Effector CD4-positive, alpha-beta T cell (primary cell): ENCODE measurements around the gene ACAT2.
"Not testable (repeated sequence)": the region's sequence is repeated elsewhere in the genome, so short reads cannot be mapped to it uniquely, and the experiment has no call there.

ENCODE experiments used
- DNase-seq: peaks from one replicate; pipeline ENCODE4 v3.0.0-alpha.2; 2020

Gene ACAT2

GRCh38 chr6:159732550-159732949 is 29.3 kb upstream of the ACAT2 start:
- DNase-seq: not testable (repeated sequence)

GRCh38 chr6:159733395-159733794 is 28.4 kb upstream of the ACAT2 start:
- not testable (repeated sequence) for DNase-seq

- no peak for DNase-seq
These were observed 24.9 kb upstream of the ACAT2 start for GRCh38 chr6:159736908-159737307.

- DNase-seq: no peak
These were observed 22.5 kb upstream of the ACAT2 start for GRCh38 chr6:159739341-159739740.

- DNase-seq: no peak
These were observed 19.7 kb upstream of the ACAT2 start for GRCh38 chr6:159742165-159742564.

GRCh38 chr6:159745081-159745480 is 16.8 kb upstream of the ACAT2 start:
- DNase-seq: no peak

- no peak for DNase-seq
These were observed 15.1 kb upstream of the ACAT2 start for GRCh38 chr6:159746759-159747158.

GRCh38 chr6:159748127-159748526 is 13.7 kb upstream of the ACAT2 start:
- DNase-seq: not testable (repeated sequence)

- no peak for DNase-seq
These were observed 10.4 kb upstream of the ACAT2 start for GRCh38 chr6:159751448-159751847.

GRCh38 chr6:159753081-159753872 is 8.6 kb upstream of the ACAT2 start:
- no peak for DNase-seq

- no peak for DNase-seq
These were observed 7.4 kb upstream of the ACAT2 start for GRCh38 chr6:159754401-159754800.

- DNase-seq: no peak
These were observed 6.6 kb upstream of the ACAT2 start for GRCh38 chr6:159754959-159755914.

GRCh38 chr6:159756508-159756907 is 5.3 kb upstream of the ACAT2 start:
- no peak for DNase-seq

- no peak for DNase-seq
These were observed 3.5 kb upstream of the ACAT2 start for GRCh38 chr6:159758031-159759001.

- no peak for DNase-seq
These were observed 2.2 kb upstream of the ACAT2 start for GRCh38 chr6:159759645-159760044.

- DNase-seq: no peak
These were observed 1.2 kb upstream of the ACAT2 start for GRCh38 chr6:159760602-159761057.

- DNase-seq: no peak
These were observed 544 bp upstream of the ACAT2 start for GRCh38 chr6:159761129-159761872.

- no peak for DNase-seq
These were observed 942 bp downstream of the ACAT2 start for GRCh38 chr6:159762681-159763293.

- no peak for DNase-seq
These were observed 5.1 kb downstream of the ACAT2 start for GRCh38 chr6:159766906-159767305.

GRCh38 chr6:159769470-159769869 is 7.6 kb downstream of the ACAT2 start:
- DNase-seq: no peak

- DNase-seq: no peak
These were observed 10.4 kb downstream of the ACAT2 start for GRCh38 chr6:159772196-159772595.
